Bronchial epithelial cell (primary cell): ENCODE results near the gene FZD10. TPM values are rescaled to one million over a fixed set of nuclear protein-coding genes. Genes with fewer than 3 reads are reported as not detected.

Experiments
- DNase-seq: peaks from one replicate; pipeline ENCODE4 v3.0.0-alpha.2; 2010; ENCODE audit warnings: low read depth
- FAIRE-seq: peaks from 2 replicates; lab custom pipeline; 2011; peaks lifted over from hg19 to GRCh38; lab: Jason Lieb, UNC
- H3K27me3 ChIP-seq: 2 replicates; pipeline ENCODE4 v1.5.1; 2011; ENCODE audit warnings: low read length; ENCODE audit not compliant: control insufficient read depth, insufficient read depth
- H3K36me3 ChIP-seq: 2 replicates; pipeline ENCODE4 v1.5.1; 2011; ENCODE audit warnings: low read length; ENCODE audit not compliant: control insufficient read depth, insufficient read depth
- H3K4me3 ChIP-seq: 2 replicates; pipeline ENCODE4 v1.5.1; 2011; ENCODE audit warnings: mild to moderate bottlenecking, low read depth, low read length, control low read depth
- total RNA-seq: library from RNA; depleted of rRNA; stranded (reverse); fragments of >200 nt; gene quantifications from 2 replicates; pipeline ENCODE4 v1.2.1, GENCODE V29; 2014
- TF ChIP-seq, protein P1 (sequence below): IDR thresholded peaks from 2 replicates; pipeline ENCODE4 v1.5.1; 2011; ENCODE audit warnings: mild to moderate bottlenecking, moderate library complexity, low read length, control low read depth, inconsistent platforms; ENCODE audit not compliant: insufficient read depth, severe bottlenecking

Gene FZD10, protein sequence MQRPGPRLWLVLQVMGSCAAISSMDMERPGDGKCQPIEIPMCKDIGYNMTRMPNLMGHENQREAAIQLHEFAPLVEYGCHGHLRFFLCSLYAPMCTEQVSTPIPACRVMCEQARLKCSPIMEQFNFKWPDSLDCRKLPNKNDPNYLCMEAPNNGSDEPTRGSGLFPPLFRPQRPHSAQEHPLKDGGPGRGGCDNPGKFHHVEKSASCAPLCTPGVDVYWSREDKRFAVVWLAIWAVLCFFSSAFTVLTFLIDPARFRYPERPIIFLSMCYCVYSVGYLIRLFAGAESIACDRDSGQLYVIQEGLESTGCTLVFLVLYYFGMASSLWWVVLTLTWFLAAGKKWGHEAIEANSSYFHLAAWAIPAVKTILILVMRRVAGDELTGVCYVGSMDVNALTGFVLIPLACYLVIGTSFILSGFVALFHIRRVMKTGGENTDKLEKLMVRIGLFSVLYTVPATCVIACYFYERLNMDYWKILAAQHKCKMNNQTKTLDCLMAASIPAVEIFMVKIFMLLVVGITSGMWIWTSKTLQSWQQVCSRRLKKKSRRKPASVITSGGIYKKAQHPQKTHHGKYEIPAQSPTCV
- total RNA-seq = 0.26 and 0.77 TPM in 2 replicates

DNA sequence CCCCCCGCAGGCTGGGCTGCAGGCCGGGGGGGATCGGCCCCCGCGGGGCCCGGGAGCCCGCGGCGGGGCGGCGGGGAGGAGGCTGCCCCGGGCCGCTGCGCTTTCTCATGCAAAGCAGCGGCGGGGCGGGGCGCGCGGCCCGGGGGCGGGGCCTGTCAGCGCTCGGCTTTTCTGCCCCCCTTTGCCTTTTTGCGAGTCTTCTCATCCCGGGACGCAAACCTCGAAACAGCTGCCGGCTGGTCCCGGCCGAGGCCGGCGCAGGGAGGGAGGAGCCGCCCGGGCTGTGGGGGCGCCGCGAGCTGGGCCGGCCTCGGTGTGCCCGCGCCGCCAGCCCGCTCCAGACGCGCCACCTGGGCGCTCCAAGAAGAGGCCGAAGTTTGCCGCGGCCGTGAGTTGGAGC is at the start of gene FZD10:
Gene FZD10, plus strand, starts transcription at position 198 of the 400 bp plus-strand sequence. CDS start 479 bp downstream, outside the sequence.
- H3K36me3 ChIP-seq = no peaks in the 10 kb centered on the region
- TF ChIP-seq, protein P1, sequence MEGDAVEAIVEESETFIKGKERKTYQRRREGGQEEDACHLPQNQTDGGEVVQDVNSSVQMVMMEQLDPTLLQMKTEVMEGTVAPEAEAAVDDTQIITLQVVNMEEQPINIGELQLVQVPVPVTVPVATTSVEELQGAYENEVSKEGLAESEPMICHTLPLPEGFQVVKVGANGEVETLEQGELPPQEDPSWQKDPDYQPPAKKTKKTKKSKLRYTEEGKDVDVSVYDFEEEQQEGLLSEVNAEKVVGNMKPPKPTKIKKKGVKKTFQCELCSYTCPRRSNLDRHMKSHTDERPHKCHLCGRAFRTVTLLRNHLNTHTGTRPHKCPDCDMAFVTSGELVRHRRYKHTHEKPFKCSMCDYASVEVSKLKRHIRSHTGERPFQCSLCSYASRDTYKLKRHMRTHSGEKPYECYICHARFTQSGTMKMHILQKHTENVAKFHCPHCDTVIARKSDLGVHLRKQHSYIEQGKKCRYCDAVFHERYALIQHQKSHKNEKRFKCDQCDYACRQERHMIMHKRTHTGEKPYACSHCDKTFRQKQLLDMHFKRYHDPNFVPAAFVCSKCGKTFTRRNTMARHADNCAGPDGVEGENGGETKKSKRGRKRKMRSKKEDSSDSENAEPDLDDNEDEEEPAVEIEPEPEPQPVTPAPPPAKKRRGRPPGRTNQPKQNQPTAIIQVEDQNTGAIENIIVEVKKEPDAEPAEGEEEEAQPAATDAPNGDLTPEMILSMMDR = no peak
- peaks cover 33% of the 10 kb centered on the region for H3K27me3 ChIP-seq
- peak; percentile 23 for DNase-seq
- peak within 1 kb of the TSS; percentile 35 for H3K4me3 ChIP-seq
- no peak for FAIRE-seq

DNA sequence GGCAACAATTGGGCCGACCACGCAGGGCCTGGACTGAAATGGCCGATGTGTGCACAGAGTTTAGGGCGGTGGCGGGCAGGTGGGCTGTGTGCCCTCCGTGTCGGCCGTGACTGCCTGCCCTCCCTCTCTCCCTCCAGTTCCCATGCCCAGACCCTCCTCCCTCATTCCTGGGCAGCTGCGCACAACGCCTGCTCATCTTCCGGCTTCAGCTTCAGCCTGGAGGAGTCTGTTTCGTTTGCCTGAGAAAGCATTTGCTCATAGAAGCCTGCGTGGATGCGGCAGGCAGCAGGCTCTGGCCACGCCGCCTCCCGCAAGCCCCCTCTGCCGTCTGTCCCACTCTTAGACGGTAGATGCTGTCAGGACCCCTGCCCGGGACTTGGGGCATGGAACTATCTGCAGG is 47.3 kb upstream of the FZD10 start:
- no peak for DNase-seq
- no peak overlapping the region for H3K4me3 ChIP-seq
- no peaks in the 10 kb centered on the region for H3K36me3 ChIP-seq
- FAIRE-seq = no peak
- no peaks in the 10 kb centered on the region for H3K27me3 ChIP-seq
- TF ChIP-seq, protein P1 = no peak

DNA sequence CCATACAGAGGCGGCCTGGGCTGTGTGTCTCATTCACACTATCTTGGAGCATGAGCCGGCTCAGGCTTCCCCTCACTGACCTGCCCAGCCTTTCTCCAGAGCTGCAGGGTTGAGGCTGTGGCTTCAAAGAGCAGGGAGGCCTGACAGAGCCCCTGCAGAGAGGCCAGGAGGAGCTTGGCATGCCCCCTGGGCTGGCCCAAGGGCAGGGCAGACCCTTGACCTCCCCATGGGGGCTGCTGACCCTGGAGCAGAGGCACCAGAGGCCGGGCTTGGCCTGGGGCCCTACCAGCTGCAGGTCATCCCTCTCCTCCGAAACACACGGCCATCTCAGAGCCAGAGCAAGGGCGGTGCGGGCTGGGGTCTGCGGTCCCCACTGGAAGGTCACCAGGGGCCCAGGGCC is 46.6 kb upstream of the FZD10 start:
- FAIRE-seq (no peak), DNase-seq (no peak)
- H3K27me3 ChIP-seq = no peaks in the 10 kb centered on the region
- no peak overlapping the region for H3K4me3 ChIP-seq
- no peaks in the 10 kb centered on the region for H3K36me3 ChIP-seq
- TF ChIP-seq, protein P1 = no peak

DNA sequence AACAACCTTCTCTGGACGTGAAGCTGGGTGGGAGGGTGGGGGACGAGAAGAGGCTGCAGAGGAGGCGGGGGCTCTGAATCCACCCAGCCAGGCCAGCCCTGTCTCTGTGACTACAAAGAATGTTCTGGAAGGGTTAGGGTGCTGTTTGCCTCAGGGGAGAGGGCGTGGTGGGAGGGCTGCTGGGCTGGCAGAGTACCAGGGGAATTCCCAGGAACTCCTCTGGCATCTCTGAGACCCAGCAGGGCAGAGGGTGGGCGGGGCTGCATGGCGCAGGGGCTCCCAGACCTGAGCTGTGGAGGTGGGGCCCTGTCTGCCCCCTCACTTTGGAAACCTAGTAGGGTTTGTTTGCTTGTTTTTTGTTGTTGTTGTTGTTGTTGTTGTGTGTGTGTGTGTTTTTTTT is 45.5 kb upstream of the FZD10 start:
- TF ChIP-seq, protein P1 = no peak
- DNase-seq (no peak), FAIRE-seq (no peak)
- H3K36me3 ChIP-seq = no peaks in the 10 kb centered on the region
- no peaks in the 10 kb centered on the region for H3K27me3 ChIP-seq
- no peak overlapping the region for H3K4me3 ChIP-seq

DNA sequence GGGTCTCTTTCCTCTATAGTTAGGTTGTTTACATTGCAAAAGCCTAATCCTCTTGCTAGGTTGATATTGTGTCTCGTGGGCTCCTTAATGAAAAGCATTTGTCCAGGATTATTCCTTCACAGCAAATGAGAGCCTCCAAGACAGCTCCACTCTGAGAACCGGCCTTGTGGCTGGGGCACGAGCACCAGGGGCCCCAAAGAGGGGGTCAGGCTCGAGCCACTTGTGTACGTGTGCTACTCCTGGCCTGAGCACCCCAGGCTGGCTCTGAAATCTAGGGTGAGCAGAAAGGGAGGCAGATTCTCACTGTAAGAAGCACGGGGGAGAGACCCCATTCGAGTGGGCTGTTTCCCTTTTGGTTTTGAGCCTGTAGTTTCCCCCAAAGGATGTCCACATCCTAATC is 45.0 kb upstream of the FZD10 start:
- no peak overlapping the region for H3K4me3 ChIP-seq
- no peak for FAIRE-seq

More for the DNA sequence above, 45.0 kb upstream of the FZD10 start:
- no peaks in the 10 kb centered on the region for H3K27me3 ChIP-seq
- H3K36me3 ChIP-seq = no peaks in the 10 kb centered on the region
- no peak for DNase-seq
- TF ChIP-seq, protein P1 = no peak
